ENCODE results near the gene CELF4. TPM values are rescaled to one million over a fixed set of nuclear protein-coding genes. Genes with fewer than 3 reads are reported as not detected.

The CELF4 gene
- total and polyA plus RNA-seq, 4 donors: 0.24 to 3.0 (median 1.3) TPM

- Histone ChIP-seq H3K27me3 (ENCODE audit: control insufficient read depth in 3 of 3, insufficient read depth in 3 of 3, low read length in 2 of 3) (peaks cover 2 to 49% (median 9%) of the 10 kb centered on the region in 3 donors), H3K9me3 (ENCODE audit: control insufficient read depth in 4 of 4, insufficient read depth in 3 of 4, low read length in 3 of 4) (no peaks in the 10 kb centered on the region), H3K27ac (ENCODE audit: low read depth in 1 of 2, low read length in 1 of 2) (no peak overlapping the region), H3K36me3 (ENCODE audit: control insufficient read depth in 4 of 4, insufficient read depth in 4 of 4, low read length in 4 of 4) (no peaks in the 10 kb centered on the region), H3K4me3 (no peak overlapping the region), H3K4me1 (ENCODE audit: control insufficient read depth in 5 of 5, insufficient read depth in 5 of 5, low read length in 5 of 5) (peaks cover 0 to 17% (median 8%) of the 10 kb centered on the region in 5 donors), H3K9ac (ENCODE audit: insufficient read depth in 1 of 2, low read length in 2 of 2) (no peak overlapping the region)
- WGBS, 2 donors: 7 to 9% methylated on average over 13 of the region's 13 CpGs
- ATAC-seq (ENCODE audit: insufficient read depth, low FRiP score) (no peak), DNase-seq (peak; percentile 37 to 65 (median 64))
- TF ChIP-seq, protein P1, sequence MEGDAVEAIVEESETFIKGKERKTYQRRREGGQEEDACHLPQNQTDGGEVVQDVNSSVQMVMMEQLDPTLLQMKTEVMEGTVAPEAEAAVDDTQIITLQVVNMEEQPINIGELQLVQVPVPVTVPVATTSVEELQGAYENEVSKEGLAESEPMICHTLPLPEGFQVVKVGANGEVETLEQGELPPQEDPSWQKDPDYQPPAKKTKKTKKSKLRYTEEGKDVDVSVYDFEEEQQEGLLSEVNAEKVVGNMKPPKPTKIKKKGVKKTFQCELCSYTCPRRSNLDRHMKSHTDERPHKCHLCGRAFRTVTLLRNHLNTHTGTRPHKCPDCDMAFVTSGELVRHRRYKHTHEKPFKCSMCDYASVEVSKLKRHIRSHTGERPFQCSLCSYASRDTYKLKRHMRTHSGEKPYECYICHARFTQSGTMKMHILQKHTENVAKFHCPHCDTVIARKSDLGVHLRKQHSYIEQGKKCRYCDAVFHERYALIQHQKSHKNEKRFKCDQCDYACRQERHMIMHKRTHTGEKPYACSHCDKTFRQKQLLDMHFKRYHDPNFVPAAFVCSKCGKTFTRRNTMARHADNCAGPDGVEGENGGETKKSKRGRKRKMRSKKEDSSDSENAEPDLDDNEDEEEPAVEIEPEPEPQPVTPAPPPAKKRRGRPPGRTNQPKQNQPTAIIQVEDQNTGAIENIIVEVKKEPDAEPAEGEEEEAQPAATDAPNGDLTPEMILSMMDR (IDR thresholded peaks at IDR 0.05; ENCODE audit: control extremely low read depth, extremely low read depth): no peak
Observed at GRCh38 chr18:37487400-37487867, 78.2 kb downstream of the CELF4 start.

DNA sequence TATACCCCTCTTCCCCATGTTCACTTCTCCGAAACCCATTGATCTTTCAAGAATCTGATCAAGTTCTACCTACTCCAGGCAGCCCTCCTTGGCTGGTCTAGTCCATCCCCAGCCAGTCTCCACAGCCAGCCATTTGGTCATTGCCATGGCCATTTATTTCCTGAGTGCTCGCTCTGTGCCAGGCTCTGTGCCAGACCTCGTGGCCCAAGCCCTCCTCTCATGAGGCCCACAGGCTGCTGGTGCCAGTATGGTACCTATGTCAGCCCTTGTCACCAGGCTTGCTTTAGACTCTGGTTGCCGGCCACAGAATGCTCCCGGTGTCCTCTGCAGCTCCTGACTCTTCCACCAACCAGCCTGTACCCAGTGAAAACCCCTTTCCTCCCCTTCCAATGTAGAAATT lies 78.8 kb downstream of the CELF4 start:
- WGBS, 2 donors: 66 to 82% methylated on average over 5 of the region's 5 CpGs
- TF ChIP-seq, protein P1 (IDR thresholded peaks at IDR 0.05; ENCODE audit: control extremely low read depth, extremely low read depth): no peak
- H3K27ac ChIP-seq (ENCODE audit: low read depth in 1 of 2, low read length in 1 of 2): no peak overlapping the region
- DNase-seq (no peak), ATAC-seq (ENCODE audit: insufficient read depth, low FRiP score) (no peak)
- no peak overlapping the region for H3K4me3 ChIP-seq
- peaks cover 0 to 17% (median 8%) of the 10 kb centered on the region in 5 donors for H3K4me1 ChIP-seq (ENCODE audit: control insufficient read depth in 5 of 5, insufficient read depth in 5 of 5, low read length in 5 of 5)
- H3K9ac ChIP-seq (ENCODE audit: insufficient read depth in 1 of 2, low read length in 2 of 2): no peak overlapping the region
- no peaks in the 10 kb centered on the region for H3K36me3 ChIP-seq (ENCODE audit: control insufficient read depth in 4 of 4, insufficient read depth in 4 of 4, low read length in 4 of 4)
- peaks cover 2 to 51% (median 9%) of the 10 kb centered on the region in 3 donors for H3K27me3 ChIP-seq (ENCODE audit: control insufficient read depth in 3 of 3, insufficient read depth in 3 of 3, low read length in 2 of 3)
- H3K9me3 ChIP-seq (ENCODE audit: control insufficient read depth in 4 of 4, insufficient read depth in 3 of 4, low read length in 3 of 4): no peaks in the 10 kb centered on the region

DNA sequence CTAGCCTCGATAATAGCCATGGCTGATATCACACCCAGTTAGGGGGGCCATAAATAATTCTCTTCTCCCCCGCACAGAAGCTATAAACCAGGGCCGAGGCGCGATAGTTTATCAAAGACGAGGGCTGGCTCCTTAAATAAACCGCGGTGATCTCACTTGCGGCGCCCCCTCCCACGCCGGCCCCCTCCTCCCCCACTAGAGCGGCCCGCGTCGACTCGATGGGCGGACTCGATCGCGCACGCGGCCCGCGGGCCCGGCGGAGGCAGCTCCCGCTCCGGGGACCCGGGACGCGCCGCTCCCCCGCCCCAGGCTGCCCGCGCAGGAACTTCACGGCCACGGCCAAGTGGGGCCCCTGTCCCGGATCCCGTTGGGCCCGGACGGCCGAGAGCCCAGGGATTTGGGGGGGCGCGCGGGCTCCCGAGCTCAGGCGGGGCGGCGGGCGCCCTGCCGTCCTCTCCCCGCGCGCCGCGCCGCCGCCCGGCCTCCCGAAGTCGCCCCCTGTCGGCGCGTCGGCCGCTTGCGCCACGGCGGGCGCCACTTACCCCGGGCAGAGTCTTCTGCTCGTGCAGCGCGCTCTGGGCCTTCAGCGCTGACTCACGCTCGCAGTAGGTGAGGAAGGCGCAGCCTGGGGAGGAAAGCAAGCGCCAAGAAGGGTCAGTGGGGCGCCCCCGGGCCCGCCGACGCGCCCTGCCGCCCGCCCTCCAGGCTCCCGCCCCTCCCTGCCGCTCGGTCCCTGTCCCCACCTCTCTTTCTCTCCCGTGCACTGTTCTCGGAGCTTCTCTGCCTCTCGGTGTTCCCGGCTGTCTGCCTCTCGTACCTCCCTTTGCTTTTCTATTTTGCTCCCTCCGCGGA lies 80.4 kb downstream of the CELF4 start:
- ATAC-seq (ENCODE audit: insufficient read depth, low FRiP score): no peak
- no peak overlapping the region for H3K4me3 ChIP-seq
- TF ChIP-seq, protein P1 (IDR thresholded peaks at IDR 0.05; ENCODE audit: control extremely low read depth, extremely low read depth): no peak
- H3K27ac ChIP-seq (ENCODE audit: low read depth in 1 of 2, low read length in 1 of 2): no peak overlapping the region
- peaks cover 0 to 17% (median 8%) of the 10 kb centered on the region in 5 donors for H3K4me1 ChIP-seq (ENCODE audit: control insufficient read depth in 5 of 5, insufficient read depth in 5 of 5, low read length in 5 of 5)
- H3K9me3 ChIP-seq (ENCODE audit: control insufficient read depth in 4 of 4, insufficient read depth in 3 of 4, low read length in 3 of 4): no peaks in the 10 kb centered on the region
- 1 to 3% methylated on average over 43 to 98 of the region's 98 CpGs for WGBS, 2 donors
- H3K36me3 ChIP-seq (ENCODE audit: control insufficient read depth in 4 of 4, insufficient read depth in 4 of 4, low read length in 4 of 4): no peaks in the 10 kb centered on the region
- peak in 2 of 3 donors; percentile 41 to 55 for DNase-seq
- H3K27me3 ChIP-seq (ENCODE audit: control insufficient read depth in 3 of 3, insufficient read depth in 3 of 3, low read length in 2 of 3): peaks cover 2 to 50% (median 9%) of the 10 kb centered on the region in 3 donors
- H3K9ac ChIP-seq (ENCODE audit: insufficient read depth in 1 of 2, low read length in 2 of 2): no peak overlapping the region
